Esophagus squamous epithelium (tissue), 4 donors: ENCODE data around the gene ARL11.

ENCODE experiments used
- CTCF ChIP-seq, 6 experiments: fragments of 450-650 bp in 4 of 6; fragments of 200-600 bp in 2 of 6; sonication (generic) in 2 of 6; IDR thresholded peaks; one replicate each; pipeline ENCODE4 v1.5.1; 2016 to 2019; ENCODE audit warnings: antibody characterized with exemption in 6 of 6, mild to moderate bottlenecking in 4 of 6, moderate library complexity in 4 of 6
- POLR2A ChIP-seq, 4 donors: fragments of 450-650 bp; IDR thresholded peaks; one replicate each; pipeline ENCODE4 v1.6.1; 2017; ENCODE audit warnings: antibody characterized with exemption in 4 of 4, mild to moderate bottlenecking in 4 of 4, moderate library complexity in 3 of 4

DNA sequence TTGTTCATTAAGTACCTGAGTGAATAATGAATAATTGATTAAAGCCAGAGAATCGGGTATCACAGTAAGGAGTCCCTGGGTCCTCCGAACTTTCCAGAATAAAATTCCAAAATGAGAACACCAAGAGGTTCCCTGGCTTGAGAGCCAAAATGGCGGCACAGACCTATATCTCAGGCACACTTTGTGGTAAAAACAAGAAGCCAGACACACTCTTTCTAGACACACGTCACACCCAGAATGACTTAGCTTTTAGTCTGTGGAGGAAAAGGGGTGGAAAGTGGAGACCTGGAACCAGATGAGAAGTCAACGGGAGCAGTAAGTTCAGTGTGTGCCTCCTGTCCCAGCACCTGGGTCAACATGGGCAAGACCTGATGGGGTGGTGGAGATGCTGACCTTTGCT lies 8.4 kb downstream of the ARL11 start:
- no peak for TF ChIP-seq POLR2A (IDR thresholded peaks at IDR 0.05)
- TF ChIP-seq CTCF (IDR thresholded peaks at IDR 0.05) = no peak
